Measurements from ENCODE around the gene DGKE. TPM values are rescaled to one million over a fixed set of nuclear protein-coding genes. Genes with fewer than 3 reads are reported as not detected.

DGKE gene
- total RNA-seq (2022; extraction: Qiagen RNA extraction; ENCODE audit: low read depth), result 2.0 to 4.2 TPM (median 3.8 TPM) in 5 replicates

DNA sequence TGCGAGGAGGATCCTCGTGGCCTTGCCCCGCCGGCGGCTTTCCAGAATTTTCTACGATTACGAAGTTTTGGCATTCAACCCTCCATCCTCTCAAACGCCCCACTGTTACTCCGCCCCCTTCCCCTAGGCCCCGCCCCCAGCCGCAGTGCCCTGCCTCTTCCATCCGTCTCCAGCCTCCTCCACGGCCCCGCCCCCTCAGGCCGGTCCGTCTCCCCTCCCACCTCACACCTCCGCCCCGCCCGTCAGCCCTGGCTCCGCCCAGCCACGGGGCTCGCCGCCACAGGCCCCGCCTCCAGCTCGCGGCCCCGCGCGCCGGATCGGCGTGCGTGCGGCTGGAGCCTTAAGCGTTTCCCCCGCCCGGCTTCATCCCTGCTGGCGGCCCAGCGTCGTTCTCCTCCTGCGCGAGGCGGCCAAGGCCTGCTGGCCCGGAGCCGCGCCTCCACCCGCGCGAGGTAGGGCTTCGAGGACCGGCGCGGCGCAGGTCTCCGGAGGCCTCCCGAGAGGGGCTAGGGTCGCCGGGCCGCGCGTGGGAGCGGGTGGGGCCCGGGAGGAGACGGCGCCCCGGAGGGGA lies at the start of gene DGKE, which contains the start of gene C17orf67:
DGKE (plus strand) TSS at position 343 of the 571 bp plus-strand sequence. CDS start 645 bp downstream, outside the sequence.
C17orf67 (minus strand) TSS at position 112 of the 571 bp plus-strand sequence. CDS start 18,110 bp downstream, outside the sequence.

DNA sequence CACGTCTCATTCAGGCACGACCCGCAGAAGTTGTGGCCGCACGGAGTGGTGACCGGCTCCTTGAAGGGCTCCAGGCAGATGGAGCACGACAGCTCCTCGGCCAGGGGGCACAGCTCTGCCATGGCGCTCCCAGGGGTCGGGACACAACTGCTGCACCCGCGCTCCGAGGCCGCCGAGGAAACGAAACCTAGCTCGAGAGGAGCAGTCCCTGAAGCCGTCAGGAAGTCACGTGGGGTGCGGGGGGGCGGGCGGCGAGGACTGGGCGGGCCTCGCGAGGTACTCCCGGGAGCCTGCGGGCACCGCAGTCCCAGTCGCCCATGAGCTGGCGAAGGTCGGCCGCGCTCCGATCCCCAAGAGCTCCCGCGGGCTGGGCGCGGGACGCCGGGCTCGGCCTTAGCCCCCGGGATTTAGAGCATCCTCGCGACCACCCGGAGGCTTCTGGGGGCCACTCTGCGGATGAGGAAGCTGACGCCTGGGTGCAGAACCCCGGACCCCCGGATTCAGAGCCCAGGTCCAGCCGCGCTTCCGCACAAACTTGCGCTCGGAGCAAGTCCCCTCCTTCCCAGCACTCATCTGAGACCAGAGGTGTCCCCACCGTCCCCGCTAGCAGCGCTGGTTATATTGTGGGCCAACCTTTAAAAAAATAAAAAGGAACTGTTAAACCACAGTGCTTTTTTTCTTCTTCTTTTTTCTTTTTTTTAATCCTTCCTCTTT lies 80.1 kb downstream of the DGKE start, which contains the start of gene TRIM25:
TRIM25 (minus strand) TSS at position 183 of the 714 bp plus-strand sequence; CDS start at position 122, 61 bp downstream.

Other genes with a start within 250 kb of the DGKE start
- 0.90 to 1.4 TPM (median 1.4 TPM) in 5 replicates for gene NOG, start 240.5 kb upstream of the DGKE start, total RNA-seq (2022; extraction: Qiagen RNA extraction; ENCODE audit: low read depth)
- 1.3 to 2.5 TPM (median 2.1 TPM) in 5 replicates for gene C17orf67, start 231 bp upstream of the DGKE start, total RNA-seq (2022; extraction: Qiagen RNA extraction; ENCODE audit: low read depth)
- 73.8 to 94.5 TPM (median 80.2 TPM) in 5 replicates for gene TRIM25, start 79.9 kb downstream of the DGKE start, total RNA-seq (2022; extraction: Qiagen RNA extraction; ENCODE audit: low read depth)
- gene COIL, start 126.9 kb downstream of the DGKE start, total RNA-seq (2022; extraction: Qiagen RNA extraction; ENCODE audit: low read depth), result 14.7 to 20.0 TPM (median 18.2 TPM) in 5 replicates
- 39.1 to 43.1 TPM (median 42.7 TPM) in 5 replicates for gene SCPEP1, start 144.0 kb downstream of the DGKE start, total RNA-seq (2022; extraction: Qiagen RNA extraction; ENCODE audit: low read depth)

Measured in A549 treated with RU486 at 1 μM for 4 hours (cell line).